Hypothalamus (tissue), 51 donors: Measurements from ENCODE around the gene DSCAML1.

Experiments
- DNase-seq, 51 donors: peaks; one replicate each; lab custom pipeline; 2025; lab: John Stamatoyannopoulos, UW

Gene DSCAML1

GRCh38 chr11:117705866-117706265, 91.2 kb downstream of the DSCAML1 start:
- no peak for DNase-seq

- DNase-seq, result peak in 11 of 51 donors; percentile 4 to 68 (median 35)
Measured at GRCh38 chr11:117704395-117705100, 92.5 kb downstream of the DSCAML1 start.

- no peak for DNase-seq
Measured at GRCh38 chr11:117702946-117703598, 93.9 kb downstream of the DSCAML1 start.

GRCh38 chr11:117701781-117702180, 95.2 kb downstream of the DSCAML1 start:
- peak in 2 of 51 donors; percentile 24 to 30 for DNase-seq

GRCh38 chr11:117700551-117700950, 96.5 kb downstream of the DSCAML1 start:
- no peak for DNase-seq

GRCh38 chr11:117697319-117697718, 99.7 kb downstream of the DSCAML1 start:
- no peak for DNase-seq

- DNase-seq, result no peak
Measured at GRCh38 chr11:117696540-117696939, 100.5 kb downstream of the DSCAML1 start.

- no peak for DNase-seq
Measured at GRCh38 chr11:117693344-117693743, 103.7 kb downstream of the DSCAML1 start.

- no peak for DNase-seq
Measured at GRCh38 chr11:117691516-117691915, 105.5 kb downstream of the DSCAML1 start.

GRCh38 chr11:117691218-117691514, 105.8 kb downstream of the DSCAML1 start:
- DNase-seq, result no peak

GRCh38 chr11:117690484-117691217, 106.4 kb downstream of the DSCAML1 start:
- no peak for DNase-seq

- peak in 1 of 51 donors; percentile 27 for DNase-seq
Measured at GRCh38 chr11:117688255-117688797, 108.7 kb downstream of the DSCAML1 start.

GRCh38 chr11:117687776-117688175, 109.2 kb downstream of the DSCAML1 start:
- no peak for DNase-seq

GRCh38 chr11:117686711-117687110, 110.3 kb downstream of the DSCAML1 start:
- DNase-seq, result no peak

GRCh38 chr11:117685566-117685965, 111.5 kb downstream of the DSCAML1 start:
- DNase-seq, result no peak

GRCh38 chr11:117684731-117685130, 112.3 kb downstream of the DSCAML1 start:
- DNase-seq, result no peak

- no peak for DNase-seq
Measured at GRCh38 chr11:117684111-117684510, 112.9 kb downstream of the DSCAML1 start.

GRCh38 chr11:117681438-117681837, 115.6 kb downstream of the DSCAML1 start:
- DNase-seq, result no peak

- no peak for DNase-seq
Measured at GRCh38 chr11:117679461-117679860, 117.6 kb downstream of the DSCAML1 start.

- peak in 38 of 51 donors; percentile 22 to 83 (median 62) for DNase-seq
Measured at GRCh38 chr11:117678658-117679406, 118.2 kb downstream of the DSCAML1 start.
